Inflammatory macrophage treated with lipopolysaccharide for 1 hour (primary cell): ENCODE measurements around the gene EIF3F.

Experiments used
- DNase-seq, 2 donors: peaks; one replicate each; pipeline ENCODE4 v3.0.0-alpha.2; 2020 to 2022

The EIF3F gene

GRCh38 chr11:8040261-8040920, 53.3 kb downstream of the EIF3F start:
- DNase-seq, result no peak

GRCh38 chr11:8040921-8041285, 53.8 kb downstream of the EIF3F start:
- no peak for DNase-seq

GRCh38 chr11:8041576-8041975, 54.4 kb downstream of the EIF3F start:
- DNase-seq, result no peak

GRCh38 chr11:8043756-8044155, 56.6 kb downstream of the EIF3F start:
- no peak for DNase-seq

- DNase-seq, result no peak
Observed at GRCh38 chr11:8045839-8046238, 58.7 kb downstream of the EIF3F start.

- no peak for DNase-seq
Observed at GRCh38 chr11:8047382-8047781, 60.2 kb downstream of the EIF3F start.

GRCh38 chr11:8049084-8049483, 61.9 kb downstream of the EIF3F start:
- DNase-seq, result no peak
